NCI-H1436 treated with DMSO at 0.1 percent for 48 hours (cell line): Measurements from ENCODE around the gene KDM6A.
"Not testable (repeated sequence)": the region's sequence is repeated elsewhere in the genome, so short reads cannot be mapped to it uniquely, and the experiment has no call there.

ENCODE experiments used
- DNase-seq: peaks from one replicate; lab custom pipeline; 2025; lab: John Stamatoyannopoulos, UW

The KDM6A gene

GRCh38 chrX:44922980-44923379, 50.0 kb downstream of the KDM6A start:
- no peak for DNase-seq

GRCh38 chrX:44927398-44927797, 54.4 kb downstream of the KDM6A start:
- DNase-seq: no peak

DNA sequence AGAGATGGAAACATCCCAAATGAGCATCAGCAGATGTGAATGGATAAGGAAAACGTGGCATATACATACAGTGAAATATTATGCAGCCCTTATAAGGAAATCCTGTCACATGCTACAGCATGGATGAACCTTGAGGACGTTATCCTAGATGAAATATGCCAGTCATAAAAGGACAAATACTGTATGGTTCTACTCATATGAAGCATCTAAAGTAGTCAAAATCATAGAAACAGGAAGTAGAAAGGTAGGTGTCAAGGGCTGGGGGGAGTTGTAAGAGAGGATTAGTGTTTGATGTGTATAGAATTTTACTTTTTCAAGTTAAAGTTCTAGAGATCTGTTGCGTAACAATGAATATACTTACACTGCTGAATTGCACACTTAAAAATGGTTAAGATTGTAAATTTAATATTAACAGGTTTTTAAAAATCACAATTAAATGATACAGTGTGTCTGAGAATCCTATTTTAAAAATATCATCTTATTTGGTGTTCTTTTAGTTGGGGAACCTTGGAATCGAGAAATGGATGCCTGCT, 58.5 kb downstream of the KDM6A start:
- DNase-seq: no peak

DNA sequence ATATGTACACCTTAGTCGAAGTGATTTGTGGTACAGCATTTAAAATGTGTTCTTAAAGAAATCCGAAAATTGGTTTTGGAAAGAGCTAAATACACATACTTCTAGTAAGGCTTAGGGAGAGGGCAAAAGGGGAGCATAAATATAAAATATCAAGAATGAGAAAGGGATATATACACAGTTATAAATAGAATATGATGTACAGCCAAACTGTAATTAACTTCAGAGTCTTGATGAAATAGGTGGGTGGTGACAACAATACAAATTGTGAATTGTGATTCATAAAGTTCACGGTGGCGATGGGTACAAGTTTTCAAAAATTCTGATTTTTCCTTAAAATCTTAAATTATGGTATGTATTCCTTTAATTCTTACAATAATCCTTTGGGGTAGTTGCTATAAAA, 62.2 kb downstream of the KDM6A start:
- no peak for DNase-seq

- DNase-seq: no peak
Measured at GRCh38 chrX:44935640-44936039, 62.7 kb downstream of the KDM6A start.

DNA sequence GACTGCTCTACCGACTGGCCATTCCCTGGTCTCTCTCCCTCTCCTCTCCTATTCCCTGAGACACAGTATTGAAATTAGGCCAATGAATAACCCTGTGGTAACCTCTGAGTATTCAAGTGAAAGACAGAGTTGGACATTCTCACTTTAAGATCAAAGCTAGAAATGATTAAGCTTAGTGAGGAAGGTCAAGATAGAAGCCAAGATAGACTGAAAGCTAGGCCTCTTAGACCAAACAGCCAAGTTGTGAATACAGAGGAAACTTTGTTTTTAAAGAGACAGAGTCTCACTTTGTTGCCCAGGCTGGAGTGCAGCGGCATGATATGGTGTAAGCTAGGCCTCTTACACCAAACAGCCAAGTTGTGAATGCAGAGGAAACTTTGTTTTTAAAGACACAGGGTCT, 64.6 kb downstream of the KDM6A start:
- DNase-seq: no peak

DNA sequence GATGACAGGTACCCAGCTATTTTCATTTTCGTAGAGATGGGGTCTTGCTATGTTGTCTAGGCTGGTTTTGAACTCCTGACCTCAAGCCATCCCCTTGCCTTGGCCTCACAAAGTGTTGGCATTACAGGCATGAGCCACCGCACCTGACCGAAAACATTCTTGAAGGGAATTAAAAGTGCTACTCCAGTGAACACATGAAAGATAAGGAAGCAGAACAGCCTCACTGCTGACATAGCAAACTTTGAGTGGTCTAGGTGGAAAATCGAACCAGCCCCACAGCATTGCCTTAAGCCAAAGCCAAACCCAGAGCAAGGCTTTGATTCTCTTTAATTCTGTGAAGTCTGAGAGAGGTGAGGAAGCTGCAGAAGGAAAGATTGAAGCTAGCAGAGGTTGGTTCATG, 65.1 kb downstream of the KDM6A start:
- no peak for DNase-seq

DNA sequence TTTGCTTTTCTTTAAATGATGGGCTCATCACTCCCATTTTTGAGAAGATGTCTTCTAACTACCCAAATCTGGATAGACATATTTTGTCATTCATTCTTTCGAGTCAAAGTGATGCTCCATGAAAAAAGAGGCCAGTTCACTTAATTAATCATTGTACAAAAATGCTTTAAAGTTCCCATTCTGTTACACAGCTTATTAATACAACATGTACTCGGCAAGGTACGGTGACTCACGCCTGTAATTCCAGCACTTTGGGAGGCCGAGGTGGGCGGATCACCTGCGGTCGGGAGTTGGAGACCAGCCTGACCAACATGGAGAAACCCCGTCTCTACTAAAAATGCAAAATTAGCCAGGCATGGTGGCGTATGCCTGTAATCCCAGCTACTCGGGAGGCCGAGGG, 67.6 kb downstream of the KDM6A start:
- DNase-seq: not testable (repeated sequence)

DNA sequence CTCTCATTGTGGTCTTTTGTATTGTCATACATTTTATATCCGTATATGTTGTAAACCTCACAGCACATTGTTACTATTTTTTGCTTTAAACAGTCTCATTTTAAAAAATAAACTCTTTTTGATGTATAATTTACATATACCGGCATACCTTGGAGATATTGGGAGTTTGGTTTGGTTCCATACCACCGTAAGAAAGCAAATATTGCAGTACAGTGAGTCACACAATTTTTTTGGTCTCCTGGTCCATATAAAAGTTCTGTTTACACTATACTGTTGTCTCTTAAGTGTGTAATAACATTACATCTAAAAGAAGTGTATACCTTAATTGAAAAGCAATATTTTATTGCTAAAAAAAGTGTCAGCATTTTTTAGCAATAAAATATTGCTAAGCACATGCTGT, 70.0 kb downstream of the KDM6A start:
- DNase-seq: no peak

DNA sequence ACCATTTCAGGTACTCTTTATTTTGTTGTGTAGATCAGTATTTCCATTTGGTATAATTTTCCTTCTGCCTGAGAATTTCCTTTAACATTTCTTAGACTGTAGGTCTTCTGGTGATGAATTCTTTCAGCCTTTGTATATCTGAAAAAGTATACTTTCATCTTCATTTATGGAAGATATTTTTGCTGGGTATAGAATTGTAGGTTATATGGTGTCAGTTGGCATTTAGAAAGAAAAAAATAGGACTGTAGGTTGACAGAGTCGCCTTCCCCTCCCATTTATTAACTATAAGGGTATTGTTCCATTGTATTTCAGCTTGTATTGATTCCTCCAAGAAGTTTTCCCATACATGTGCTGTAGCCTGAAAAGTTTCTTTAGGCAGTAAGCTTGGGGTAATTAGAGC, 71.9 kb downstream of the KDM6A start:
- no peak for DNase-seq

DNA sequence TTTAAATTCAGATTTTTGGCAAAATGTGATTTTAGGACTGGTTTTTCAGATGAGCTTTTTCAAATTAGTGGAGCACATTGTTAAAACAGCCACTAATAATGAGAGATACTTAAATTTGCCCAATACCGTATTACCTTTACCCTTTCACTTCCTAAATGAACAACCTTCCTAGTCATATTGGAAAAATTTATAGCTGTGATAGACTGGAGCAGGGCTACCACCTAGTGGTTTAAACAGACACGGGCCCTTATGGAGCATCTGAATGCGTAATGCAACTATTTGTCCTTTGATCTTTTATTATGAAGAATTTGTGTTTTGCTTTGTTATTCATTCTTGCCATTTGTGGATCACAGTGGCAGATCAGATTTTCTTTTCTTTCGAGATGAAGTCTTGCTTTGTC, 72.7 kb downstream of the KDM6A start:
- DNase-seq: no peak

DNA sequence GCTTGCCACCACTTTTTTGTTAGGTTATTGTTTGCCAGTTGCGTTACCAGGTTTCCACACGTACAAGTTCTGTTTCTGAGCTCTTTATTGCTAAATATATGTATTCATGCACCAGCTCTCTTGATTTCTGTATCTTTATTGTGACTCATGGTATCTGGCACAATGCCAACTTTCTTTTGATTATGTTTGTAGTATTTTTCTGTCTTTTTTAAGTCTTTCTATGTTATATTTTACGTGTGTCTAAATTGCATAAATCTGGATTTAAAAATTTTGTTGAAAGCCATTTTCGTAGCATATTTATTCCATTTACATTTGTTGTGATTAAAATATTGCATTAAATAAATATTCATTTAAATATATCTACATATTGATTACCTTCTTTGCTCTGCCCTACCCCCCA, 73.8 kb downstream of the KDM6A start:
- DNase-seq: no peak

GRCh38 chrX:44947995-44948394, 75.0 kb downstream of the KDM6A start:
- DNase-seq: no peak

DNA sequence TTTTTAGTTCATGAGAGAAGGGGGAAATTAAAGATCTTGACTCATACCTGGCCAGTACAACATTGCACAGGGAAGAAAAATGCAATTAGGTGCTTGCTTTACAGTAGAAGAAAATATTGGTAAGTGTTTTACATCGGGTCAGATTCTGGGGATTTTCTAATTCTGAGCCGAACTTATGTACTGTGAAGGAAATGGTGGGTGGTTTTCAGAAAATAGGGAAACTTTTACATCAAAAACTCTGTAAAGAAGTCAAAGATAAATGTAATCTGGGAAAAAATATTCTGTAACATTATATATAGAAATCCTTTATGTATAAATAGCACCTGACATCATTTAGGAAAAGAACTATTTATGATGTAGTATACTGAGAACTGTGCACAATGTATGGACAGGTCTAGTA, 75.4 kb downstream of the KDM6A start:
- DNase-seq: no peak

- no peak for DNase-seq
Measured at GRCh38 chrX:44949125-44949524, 76.1 kb downstream of the KDM6A start.

- DNase-seq: not testable (repeated sequence)
Measured at GRCh38 chrX:44950471-44951366, 77.7 kb downstream of the KDM6A start.

GRCh38 chrX:44951572-44952067, 78.6 kb downstream of the KDM6A start:
- no peak for DNase-seq

GRCh38 chrX:44952329-44953027, 79.5 kb downstream of the KDM6A start:
- DNase-seq: no peak

DNA sequence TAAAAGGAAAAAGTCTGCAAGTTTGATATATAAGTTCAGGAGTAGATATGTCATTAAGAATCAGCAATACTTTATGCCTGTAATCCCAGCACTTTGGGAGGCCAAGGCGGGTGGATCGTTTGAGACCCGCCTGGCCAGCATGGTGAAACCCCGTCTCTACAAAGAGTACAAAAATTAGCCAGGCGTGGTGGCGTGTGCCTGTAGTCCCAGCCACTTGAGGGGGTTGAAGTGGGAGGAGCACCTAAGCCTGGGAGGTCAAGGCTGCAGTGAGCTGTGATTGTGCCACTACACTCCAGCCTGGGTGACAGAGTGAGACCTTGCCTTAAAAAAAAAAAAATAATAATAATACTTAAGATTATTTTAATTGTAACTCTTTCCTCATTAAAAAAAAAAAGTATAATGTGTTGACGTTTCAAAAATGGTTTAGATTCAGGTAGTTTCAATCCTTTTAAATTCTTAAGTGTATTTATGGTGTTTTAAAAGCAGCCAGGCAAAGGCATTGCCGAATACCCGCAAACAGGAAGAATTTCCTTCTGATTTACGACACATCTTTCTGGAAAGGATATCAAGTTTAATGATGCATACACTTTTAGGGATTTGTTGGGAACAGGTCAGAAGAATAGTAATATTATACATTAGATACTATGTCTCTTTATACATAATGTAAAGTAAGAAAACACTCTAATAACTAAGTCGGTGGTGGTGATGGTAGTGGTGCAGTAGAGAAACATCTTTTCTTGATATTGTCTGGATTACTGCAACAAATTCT, 80.9 kb downstream of the KDM6A start:
- DNase-seq: no peak

DNA sequence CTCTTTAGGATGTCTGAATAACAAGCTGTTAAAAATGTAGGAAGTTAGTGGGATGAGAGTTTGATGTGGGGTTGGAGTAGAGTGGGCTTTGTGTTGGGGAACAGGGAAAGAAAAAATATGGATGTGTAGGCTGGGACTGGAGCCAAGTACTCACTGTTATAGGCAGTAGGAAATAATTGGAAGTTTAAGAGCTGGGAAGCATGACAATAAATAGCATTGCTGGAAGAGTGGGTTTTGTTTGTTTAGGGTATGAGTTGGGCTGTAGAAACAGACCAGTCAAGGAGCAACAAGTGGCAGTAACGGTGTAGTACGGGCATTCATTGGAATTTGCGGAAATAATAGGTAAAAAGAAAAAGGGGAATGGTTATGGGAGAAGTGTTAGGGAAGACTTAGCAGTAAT, 81.6 kb downstream of the KDM6A start:
- no peak for DNase-seq

DNA sequence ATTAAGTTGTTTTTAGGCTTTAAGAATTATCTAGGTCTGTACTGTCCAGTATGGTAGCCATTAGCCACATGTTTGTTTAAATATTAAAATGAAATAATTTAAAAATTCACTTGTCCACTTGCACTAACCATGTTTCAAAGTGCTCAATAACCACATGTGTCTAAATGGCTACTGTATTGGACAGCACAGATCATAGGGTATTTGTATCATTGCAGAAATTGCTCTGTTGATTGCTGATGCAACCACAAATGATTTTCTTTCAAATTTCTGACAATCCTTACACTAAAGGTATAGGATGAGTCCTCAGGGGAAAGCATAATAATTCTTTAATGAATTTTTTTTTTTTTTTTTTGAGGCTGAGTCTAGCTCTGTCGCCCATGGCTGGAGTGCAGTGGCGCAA, 84.9 kb downstream of the KDM6A start:
- no peak for DNase-seq

GRCh38 chrX:44958480-44958879, 85.5 kb downstream of the KDM6A start:
- DNase-seq: no peak
